H1 (cell line): ENCODE results near the gene PARD3.

Source experiments
- BRCA1 ChIP-seq: IDR thresholded peaks from 2 replicates; pipeline ENCODE4 v1.6.1; 2012; ENCODE audit warnings: low read depth, low read length, improper control_type of control experiment
- CEBPB ChIP-seq: IDR thresholded peaks from 2 replicates; pipeline ENCODE4 v1.6.1; 2012; ENCODE audit warnings: low read depth, low read length
- CTCF ChIP-seq, 3 experiments: IDR thresholded peaks; 1 replicate in 2 of 3; 2 replicates in 1 of 3; pipeline versions ENCODE4 v1.5.1 to v1.6.1; 2011; ENCODE audit warnings: low read length in 3 of 3, mild to moderate bottlenecking in 3 of 3, inconsistent platforms in 2 of 3, low read depth in 1 of 3, moderate library complexity in 1 of 3; ENCODE audit not compliant: insufficient read depth in 1 of 3; ENCODE audit errors: control extremely low read depth in 1 of 3
- EP300 ChIP-seq, 2 experiments: IDR thresholded peaks; 1 replicate in 1 of 2; 2 replicates in 1 of 2; pipeline ENCODE4 v1.6.1; 2011 to 2012; ENCODE audit warnings: low read depth in 2 of 2, low read length in 2 of 2, mild to moderate bottlenecking in 2 of 2, borderline replicate concordance in 1 of 2, inconsistent platforms in 1 of 2, moderate library complexity in 1 of 2
- JUN ChIP-seq: IDR thresholded peaks from 2 replicates; pipeline ENCODE4 v1.6.1; 2011; ENCODE audit warnings: low read depth, mild to moderate bottlenecking, improper control_type of control experiment, low read length
- MAFK ChIP-seq: IDR thresholded peaks from 2 replicates; pipeline ENCODE4 v1.6.1; 2012; ENCODE audit warnings: low read depth, mild to moderate bottlenecking, improper control_type of control experiment, low read length
- POLR2A ChIP-seq, 2 experiments: IDR thresholded peaks; 1 replicate in 1 of 2; 2 replicates in 1 of 2; pipeline ENCODE4 v1.6.1; 2011; ENCODE audit warnings: low read depth in 2 of 2, low read length in 2 of 2, mild to moderate bottlenecking in 2 of 2; ENCODE audit errors: control extremely low read depth in 1 of 2
- POLR2AphosphoS5 ChIP-seq: IDR thresholded peaks from 2 replicates; pipeline ENCODE4 v1.6.1; 2011; ENCODE audit warnings: low read depth, low read length
- RNF2 ChIP-seq: fragments of 200-900, 300-1000 bp; sonication (generic); IDR thresholded peaks from 2 replicates; pipeline ENCODE4 v1.7.1; 2016; ENCODE audit warnings: borderline replicate concordance, low read depth, mild to moderate bottlenecking, antibody characterized with exemption, low read length; ENCODE audit not compliant: poor library complexity, severe bottlenecking; ENCODE audit errors: missing control alignments
- RXRA ChIP-seq: IDR thresholded peaks from 2 replicates; pipeline ENCODE4 v1.6.1; 2011; ENCODE audit warnings: low read depth, mild to moderate bottlenecking, low read length, moderate library complexity; ENCODE audit not compliant: insufficient read depth
- SIN3A ChIP-seq, 2 experiments: IDR thresholded peaks in 1 of 2; conservative IDR thresholded peaks in 1 of 2; 2 replicates each; pipeline ENCODE4 v1.6.1; 2011 to 2012; ENCODE audit warnings: low read length in 2 of 2, improper control_type of control experiment in 1 of 2, low read depth in 1 of 2, mild to moderate bottlenecking in 1 of 2
- SIX5 ChIP-seq: IDR thresholded peaks from 2 replicates; pipeline ENCODE4 v1.6.1; 2011; ENCODE audit warnings: mild to moderate bottlenecking, low read depth, low read length
- TAF1 ChIP-seq: IDR thresholded peaks from 2 replicates; pipeline ENCODE4 v1.6.1; 2011; ENCODE audit warnings: mild to moderate bottlenecking, low read depth, low read length
- YY1 ChIP-seq: IDR thresholded peaks from 2 replicates; pipeline ENCODE4 v1.6.1; 2011; ENCODE audit warnings: low read depth, mild to moderate bottlenecking, low read length

DNA sequence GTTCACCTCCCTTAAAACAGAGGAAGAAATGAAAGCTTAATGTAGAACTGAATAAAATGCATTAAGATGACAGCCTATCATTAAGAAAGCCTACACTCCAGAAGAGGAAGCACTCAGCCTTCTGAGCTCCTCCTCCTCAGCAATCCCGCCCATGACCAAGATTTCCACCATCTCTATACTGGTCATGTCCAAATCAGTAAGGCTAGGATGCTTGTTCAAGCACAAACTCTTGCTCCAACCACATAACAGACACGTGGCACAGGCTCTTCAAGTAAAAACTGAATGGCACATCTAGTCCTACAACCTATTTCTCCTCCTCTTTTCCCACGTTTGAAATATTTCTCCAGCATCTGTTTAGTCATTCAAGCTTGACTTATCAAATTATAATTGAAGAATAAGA is 454.1 kb downstream of the PARD3 start:
- TF ChIP-seq BRCA1 (no peak), JUN (no peak), EP300 (IDR thresholded peaks at IDR 0.05; ENCODE audit: borderline replicate concordance in 1 of 2, low read depth in 2 of 2, low read length in 2 of 2) (no peak), CTCF (IDR thresholded peaks at IDR 0.05; ENCODE audit: control extremely low read depth in 1 of 3, insufficient read depth in 1 of 3, low read depth in 1 of 3, low read length in 3 of 3) (no peak), SIX5 (no peak), POLR2A (IDR thresholded peaks at IDR 0.05; ENCODE audit: control extremely low read depth in 1 of 2, low read depth in 2 of 2, low read length in 2 of 2) (no peak), SIN3A (conservative IDR thresholded peaks at IDR 0.05 in 1 of 2, IDR thresholded peaks at IDR 0.05 in 1 of 2; ENCODE audit: low read depth in 1 of 2, low read length in 2 of 2) (no peak), MAFK (no peak), RXRA (no peak), POLR2AphosphoS5 (no peak), CEBPB (no peak), RNF2 (no peak), TAF1 (no peak), YY1 (no peak)
